ENCODE data around the gene SLC6A13.

- no peak for TF ChIP-seq POU6F1 (CRISPR knock-in tag; IDR thresholded peaks at IDR 0.05; ENCODE audit: borderline replicate concordance, low read depth)
- no peak for TF ChIP-seq PATZ1 (CRISPR knock-in tag; IDR thresholded peaks at IDR 0.05; ENCODE audit: borderline replicate concordance)
- TF ChIP-seq RARB (CRISPR knock-in tag; IDR thresholded peaks at IDR 0.05) = no peak
- no peak for TF ChIP-seq CSRNP3 (CRISPR knock-in tag; IDR thresholded peaks at IDR 0.05)
- TF ChIP-seq ZFP3 (CRISPR knock-in tag; IDR thresholded peaks at IDR 0.05) = no peak
- no peak for TF ChIP-seq TCF4 (CRISPR knock-in tag; IDR thresholded peaks at IDR 0.05; ENCODE audit: borderline replicate concordance)
- TF ChIP-seq ARNTL (CRISPR knock-in tag; IDR thresholded peaks at IDR 0.05; ENCODE audit: borderline replicate concordance, low read depth) = no peak
- TF ChIP-seq TOX (CRISPR knock-in tag; IDR thresholded peaks at IDR 0.05; ENCODE audit: borderline replicate concordance) = no peak
- no peak for TF ChIP-seq OSR1 (CRISPR knock-in tag; IDR thresholded peaks at IDR 0.05)
- TF ChIP-seq ISL1 (CRISPR knock-in tag; IDR thresholded peaks at IDR 0.05) = no peak
Observed at GRCh38 chr12:195951-196350, 66.7 kb downstream of the SLC6A13 start.

Measured in SK-N-SH treated with all-trans-retinoic acid at 6 μM for 48 hours (cell line).